OCI-LY7 (cell line): ENCODE measurements around the gene NCOA7.
"Not testable (repeated sequence)": the region's sequence is repeated elsewhere in the genome, so short reads cannot be mapped to it uniquely, and the experiment has no call there.

Experiments
- EZH2phosphoT487 ChIP-seq: fragments of 200-600 bp; sonication (generic); IDR thresholded peaks from 2 replicates; pipeline ENCODE4 v1.6.1; 2018; ENCODE audit warnings: low read depth, borderline replicate concordance, mild to moderate bottlenecking, mixed run types, antibody characterized with exemption, low read length, moderate library complexity, mixed read lengths
- TF ChIP-seq, protein P1 (sequence below): fragments of 200-600 bp; sonication (generic); conservative IDR thresholded peaks from 2 replicates; pipeline ENCODE4 v1.5.1; 2014; ENCODE audit warnings: mild to moderate bottlenecking, antibody characterized with exemption, low read length, moderate library complexity, mixed read lengths

DNA sequence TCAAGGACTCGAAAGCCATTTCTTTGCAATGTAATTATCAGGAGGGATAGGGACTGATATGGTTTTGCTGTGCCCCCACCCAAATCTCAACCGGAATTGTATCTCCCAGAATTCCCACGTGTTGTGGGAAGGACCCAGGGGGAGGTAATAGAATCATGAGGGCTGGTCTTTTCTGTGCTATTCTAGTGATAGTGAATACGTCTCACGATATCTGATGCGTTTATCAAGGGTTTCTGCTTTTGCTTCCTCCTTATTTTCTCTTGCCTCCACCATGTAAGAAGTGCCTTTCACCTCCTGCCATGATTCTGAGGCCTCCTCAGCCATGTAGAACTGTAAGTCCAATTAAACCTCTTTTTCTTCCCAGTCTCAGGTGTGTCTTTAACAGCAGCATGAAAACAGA, 160.0 kb downstream of the NCOA7 start:
- TF ChIP-seq, protein P1, sequence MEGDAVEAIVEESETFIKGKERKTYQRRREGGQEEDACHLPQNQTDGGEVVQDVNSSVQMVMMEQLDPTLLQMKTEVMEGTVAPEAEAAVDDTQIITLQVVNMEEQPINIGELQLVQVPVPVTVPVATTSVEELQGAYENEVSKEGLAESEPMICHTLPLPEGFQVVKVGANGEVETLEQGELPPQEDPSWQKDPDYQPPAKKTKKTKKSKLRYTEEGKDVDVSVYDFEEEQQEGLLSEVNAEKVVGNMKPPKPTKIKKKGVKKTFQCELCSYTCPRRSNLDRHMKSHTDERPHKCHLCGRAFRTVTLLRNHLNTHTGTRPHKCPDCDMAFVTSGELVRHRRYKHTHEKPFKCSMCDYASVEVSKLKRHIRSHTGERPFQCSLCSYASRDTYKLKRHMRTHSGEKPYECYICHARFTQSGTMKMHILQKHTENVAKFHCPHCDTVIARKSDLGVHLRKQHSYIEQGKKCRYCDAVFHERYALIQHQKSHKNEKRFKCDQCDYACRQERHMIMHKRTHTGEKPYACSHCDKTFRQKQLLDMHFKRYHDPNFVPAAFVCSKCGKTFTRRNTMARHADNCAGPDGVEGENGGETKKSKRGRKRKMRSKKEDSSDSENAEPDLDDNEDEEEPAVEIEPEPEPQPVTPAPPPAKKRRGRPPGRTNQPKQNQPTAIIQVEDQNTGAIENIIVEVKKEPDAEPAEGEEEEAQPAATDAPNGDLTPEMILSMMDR, result not testable (repeated sequence)
- TF ChIP-seq EZH2phosphoT487, result not testable (repeated sequence)
